IMR-90 (cell line): ENCODE results near the gene CHST2. TPM values are rescaled to one million over a fixed set of nuclear protein-coding genes. Genes with fewer than 3 reads are reported as not detected.

ENCODE experiments used
- ATAC-seq: fragments of 200-7000 bp; cut with Tn5 transposase; 2 replicates; pipeline ENCODE4 v1.9.1; 2020; ENCODE audit warnings: low read depth, mild to moderate bottlenecking, moderate library complexity
- BruUV-seq: library from RNA; stranded (reverse); fragments of 400-500 nt; replicated peaks from 2 replicates; lab custom pipeline; 2021; lab: Mats Ljungman, UMichigan
- CTCF ChIA-PET: fragments of 300-600 bp; formaldehyde crosslinking; extraction: SDS; loops from one replicate; lab custom pipeline; 2021; ENCODE audit warnings: antibody characterized with exemption; lab: Yijun Ruan, JAX
- POLR2A ChIA-PET: fragments of 300-600 bp; sonication (Branson Sonifier 250); formaldehyde crosslinking; loops from one replicate; lab custom pipeline; 2022; ENCODE audit warnings: antibody characterized with exemption; ENCODE audit not compliant: unreplicated experiment; lab: Charles Lee
- DNase-seq: peaks from one replicate; pipeline ENCODE4 v3.0.0; 2013
- H2AFZ ChIP-seq: replicated peaks from 2 replicates; pipeline ENCODE3; 2013; ENCODE audit warnings: low read length, mild to moderate bottlenecking; ENCODE audit not compliant: poor library complexity
- H2AK5ac ChIP-seq: 2 replicates; pipeline ENCODE4 v1.6.1; 2013; ENCODE audit warnings: low read depth, low read length, inconsistent platforms
- H2AK9ac ChIP-seq: replicated peaks from 2 replicates; pipeline ENCODE3; 2013; ENCODE audit warnings: mild to moderate bottlenecking, low read depth, low read length, moderate library complexity; ENCODE audit not compliant: poor library complexity
- H2BK120ac ChIP-seq: 2 replicates; pipeline ENCODE4 v1.6.1; 2013; ENCODE audit warnings: low read depth, low read length, inconsistent platforms
- H2BK15ac ChIP-seq: 3 replicates; pipeline ENCODE4 v1.6.1; 2013; ENCODE audit warnings: low read depth, low read length, inconsistent platforms
- H2BK20ac ChIP-seq: 2 replicates; pipeline ENCODE4 v1.6.1; 2013; ENCODE audit warnings: low read depth, mild to moderate bottlenecking, inconsistent platforms, low read length, moderate library complexity
- H2BK5ac ChIP-seq: 2 replicates; pipeline ENCODE4 v1.6.1; 2013; ENCODE audit warnings: mild to moderate bottlenecking, low read depth, low read length, inconsistent platforms; ENCODE audit not compliant: poor library complexity, severe bottlenecking
- H3K14ac ChIP-seq: replicated peaks from 2 replicates; pipeline ENCODE4 v1.6.1; 2013; ENCODE audit warnings: low read depth, low read length, inconsistent platforms
- H3K18ac ChIP-seq: 2 replicates; pipeline ENCODE4 v1.6.1; 2013; ENCODE audit warnings: low read depth, low read length, control low read depth
- H3K23ac ChIP-seq: 2 replicates; pipeline ENCODE4 v1.6.1; 2013; ENCODE audit warnings: low read depth, low read length, inconsistent platforms
- H3K27ac ChIP-seq: 2 replicates; pipeline ENCODE4 v1.5.1; 2013; ENCODE audit warnings: mild to moderate bottlenecking, control low read depth, low read length; ENCODE audit not compliant: insufficient read depth
- H3K27me3 ChIP-seq: 2 replicates; pipeline ENCODE4 v1.6.1; 2013; ENCODE audit warnings: low read length; ENCODE audit not compliant: control insufficient read depth, insufficient read depth
- H3K36me3 ChIP-seq: 2 replicates; pipeline ENCODE4 v1.6.1; 2013; ENCODE audit warnings: low read length, mixed read lengths; ENCODE audit not compliant: control insufficient read depth, insufficient read depth
- H3K4ac ChIP-seq: 2 replicates; pipeline ENCODE4 v1.6.1; 2013; ENCODE audit warnings: low read depth, low read length, inconsistent platforms
- H3K4me1 ChIP-seq: 2 replicates; pipeline ENCODE4 v1.6.1; 2013; ENCODE audit warnings: low read length, mixed read lengths; ENCODE audit not compliant: control insufficient read depth, insufficient read depth
- H3K4me2 ChIP-seq: 2 replicates; pipeline ENCODE4 v1.6.1; 2013; ENCODE audit warnings: low read depth, mild to moderate bottlenecking, control low read depth, low read length, moderate library complexity
- H3K4me3 ChIP-seq: 2 replicates; pipeline ENCODE4 v1.5.1; 2013; ENCODE audit warnings: low read depth, mild to moderate bottlenecking, control low read depth, low read length, moderate library complexity; ENCODE audit not compliant: insufficient read depth
- H3K56ac ChIP-seq: 2 replicates; pipeline ENCODE4 v1.6.1; 2013; ENCODE audit warnings: low read length, inconsistent platforms; ENCODE audit not compliant: insufficient read depth; ENCODE audit errors: extremely low read depth
- H3K79me1 ChIP-seq, 2 experiments: 2 replicates each; pipeline ENCODE4 v1.6.1; 2013; ENCODE audit warnings: low read length in 2 of 2, inconsistent platforms in 1 of 2, low read depth in 1 of 2
- H3K9ac ChIP-seq: 2 replicates; pipeline ENCODE4 v1.6.1; 2013; ENCODE audit warnings: low read depth, low read length, control low read depth
- H3K9me1 ChIP-seq: 2 replicates; pipeline ENCODE4 v1.6.1; 2013; ENCODE audit warnings: low read length, inconsistent platforms; ENCODE audit not compliant: insufficient read depth
- H3K9me3 ChIP-seq: 2 replicates; pipeline ENCODE4 v1.6.1; 2013; ENCODE audit warnings: low read length; ENCODE audit not compliant: control insufficient read depth, insufficient read depth
- H4K20me1 ChIP-seq: 2 replicates; pipeline ENCODE4 v1.6.1; 2013; ENCODE audit warnings: low read length, inconsistent platforms; ENCODE audit not compliant: insufficient read depth
- H4K5ac ChIP-seq: 2 replicates; pipeline ENCODE4 v1.6.1; 2013; ENCODE audit warnings: mild to moderate bottlenecking, low read depth, low read length, control low read depth
- H4K8ac ChIP-seq, 2 experiments: 2 replicates each; pipeline ENCODE4 v1.6.1; 2013; ENCODE audit warnings: low read depth in 2 of 2, low read length in 2 of 2, control low read depth in 1 of 2, inconsistent platforms in 1 of 2
- H4K91ac ChIP-seq: 2 replicates; pipeline ENCODE4 v1.6.1; 2013; ENCODE audit warnings: low read depth, low read length, inconsistent platforms; ENCODE audit not compliant: insufficient read depth
- CEBPB ChIP-seq: IDR thresholded peaks from 2 replicates; pipeline ENCODE4 v1.6.1; 2012; ENCODE audit warnings: low read depth, low read length, improper control_type of control experiment
- CHD1 ChIP-seq: IDR thresholded peaks from 2 replicates; pipeline ENCODE4 v1.6.1; 2012; ENCODE audit warnings: low read depth, low read length, improper control_type of control experiment
- FOS ChIP-seq: fragments of 150-350 bp; IDR thresholded peaks from 2 replicates; pipeline ENCODE4 v1.6.1; 2016; ENCODE audit warnings: low read depth, low read length
- MAFK ChIP-seq: IDR thresholded peaks from 2 replicates; pipeline ENCODE4 v1.6.1; 2012; ENCODE audit warnings: low read depth, low read length, improper control_type of control experiment
- MAZ ChIP-seq: IDR thresholded peaks from 2 replicates; pipeline ENCODE4 v1.6.1; 2012; ENCODE audit warnings: low read depth, mild to moderate bottlenecking, low read length, improper control_type of control experiment, moderate library complexity, borderline replicate concordance
- NFE2L2 ChIP-seq: fragments of 150-350 bp; IDR thresholded peaks from 2 replicates; pipeline ENCODE4 v1.6.1; 2016; ENCODE audit warnings: low read depth, mild to moderate bottlenecking, low read length
- POLR2A ChIP-seq: IDR thresholded peaks from 2 replicates; pipeline ENCODE4 v1.6.1; 2012; ENCODE audit warnings: mild to moderate bottlenecking, low read depth, low read length
- RAD21 ChIP-seq: IDR thresholded peaks from 2 replicates; pipeline ENCODE4 v1.6.1; 2012; ENCODE audit warnings: low read length, improper control_type of control experiment
- RCOR1 ChIP-seq: IDR thresholded peaks from 2 replicates; pipeline ENCODE4 v1.6.1; 2012; ENCODE audit warnings: mild to moderate bottlenecking, low read length, improper control_type of control experiment; ENCODE audit not compliant: insufficient replicate concordance
- RFX5 ChIP-seq: IDR thresholded peaks from 2 replicates; pipeline ENCODE4 v1.8.0; 2012; ENCODE audit warnings: low read depth, mild to moderate bottlenecking, low read length, moderate library complexity
- SMC3 ChIP-seq: fragments of 150-350 bp; IDR thresholded peaks from 2 replicates; pipeline ENCODE4 v1.6.1; 2016; ENCODE audit warnings: low read depth, mild to moderate bottlenecking, antibody characterized with exemption, low read length, moderate library complexity
- WGBS, 2 experiments: methylation state at CpG; one replicate each; pipeline versions ENCODE4 v1.1.5 to v1.1.7; 2013; ENCODE audit warnings: missing lambda C conversion rate in 2 of 2; ENCODE audit not compliant: insufficient read length in 1 of 2; ENCODE audit errors: extremely low coverage in 2 of 2; 5-methylcytosine and 5-hydroxymethylcytosine counted together
- dilution Hi-C: fragments of 300-500 bp; cut with HindIII; formaldehyde crosslinking; loops from one replicate; pipeline ENCODE4 v1.14.3; 2018; ENCODE audit warnings: low sequenced_read_pairs; ENCODE audit not compliant: unreplicated experiment
- in situ Hi-C: fragments of 300-500 bp; cut with MboI; formaldehyde crosslinking; loops from 3 replicates; pipeline ENCODE4 v1.14.3; 2019; ENCODE audit warnings: low sequenced_read_pairs, inconsistent platforms, mixed read lengths
- intact Hi-C: fragments of 100-400 bp; cut with micrococcal nuclease; formaldehyde crosslinking; loops from 2 replicates; pipeline ENCODE4 v1.10.0; 2022
- polyA plus RNA-seq, 3 experiments: library from polyadenylated mRNA; depleted of rRNA; stranded (reverse); fragments of >200 nt; gene quantifications; 2 replicates each; pipeline ENCODE4 v1.2.3, GENCODE V29; 2012; ENCODE audit warnings: low replicate concordance in 1 of 3
- total RNA-seq: library from RNA; depleted of rRNA; stranded (reverse); fragments of >200 nt; gene quantifications from 2 replicates; pipeline ENCODE4 v1.2.3, GENCODE V29; 2012
- TF ChIP-seq, protein P1 (sequence below): conservative IDR thresholded peaks from 2 replicates; pipeline ENCODE4 v1.5.1; 2012; ENCODE audit warnings: mild to moderate bottlenecking, low read depth, low read length, improper control_type of control experiment
- TF ChIP-seq, protein P2 (sequence below): fragments of 150-350 bp; IDR thresholded peaks from 2 replicates; pipeline ENCODE4 v1.6.1; 2016; ENCODE audit warnings: low read depth, mild to moderate bottlenecking, low read length, moderate library complexity, borderline replicate concordance
- TF ChIP-seq, protein P3 (sequence below): fragments of 150-350 bp; IDR thresholded peaks from 2 replicates; pipeline ENCODE4 v1.6.1; 2017; ENCODE audit warnings: mild to moderate bottlenecking, antibody characterized with exemption, low read length, low read depth

Gene CHST2
- total and polyA plus RNA-seq, 2 of the 4 experiments (the other 2 are of a cell fraction), result 0.90 to 1.4 TPM

DNA sequence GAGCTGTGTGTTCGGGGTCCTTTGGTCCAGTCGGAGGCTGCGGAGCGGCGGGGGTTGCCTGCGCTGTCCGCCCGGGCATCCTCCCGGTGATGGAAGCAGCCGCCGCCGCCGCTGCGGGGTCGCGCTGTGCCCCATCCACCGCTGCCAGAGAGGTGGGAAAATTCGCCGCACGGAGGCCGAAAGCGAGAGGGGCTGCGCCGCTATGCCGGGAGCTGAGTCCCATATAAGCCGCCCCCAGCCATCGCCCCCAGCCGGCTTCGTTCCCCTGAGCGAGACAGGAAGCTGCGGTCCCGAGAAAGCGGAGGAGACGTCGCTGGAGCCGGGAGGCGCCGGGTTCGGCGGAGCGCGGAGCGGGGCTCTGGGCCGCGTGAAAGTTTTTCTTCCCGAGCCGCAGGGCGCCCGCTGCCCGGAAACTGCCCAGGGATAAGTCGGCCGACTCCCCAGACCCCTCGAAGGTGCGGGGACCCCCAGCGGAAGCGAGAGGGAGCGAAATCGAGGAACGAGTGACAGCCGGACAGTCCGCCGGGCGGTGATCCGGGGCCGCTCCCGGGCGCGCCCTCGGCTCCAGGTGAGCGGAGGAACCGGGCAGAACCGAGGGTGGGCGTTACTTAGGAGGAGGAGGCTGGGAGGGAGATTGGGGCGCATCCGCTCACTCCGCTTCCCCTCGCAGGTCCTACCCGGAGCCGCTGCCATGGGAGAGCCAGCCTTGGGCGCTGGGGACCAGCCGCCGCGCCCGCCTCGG lies 574 bp downstream of the CHST2 start:
- peaks cover 5% of the 10 kb centered on the region for H3K4me1 ChIP-seq
- H3K18ac ChIP-seq, result no peak overlapping the region
- H3K4me3 ChIP-seq, result peak overlapping the region; percentile 94
- peaks cover 7% of the 10 kb centered on the region; the same call in 1 of the 2 replicates for H3K27me3 ChIP-seq
- H3K14ac ChIP-seq, result no peak overlapping the region
- dilution Hi-C loops (no loop called here), in situ Hi-C loops (loop anchor here (10.0 kb wide), 1 partner anchor 185 kb away; no protein-coding TSS in a partner anchor), intact Hi-C loops (loop anchor here (1.0 to 2.0 kb wide), 3 partner anchors 524 to 643 kb away; no protein-coding TSS in a partner anchor)
- H4K5ac ChIP-seq, result no peak overlapping the region
- 1% methylated on average over 56 of the region's 85 CpGs; no CpG with 5 or more reads in 1 of the 2 experiments for WGBS, 2 experiments
- no peak overlapping the region for H2BK5ac ChIP-seq
- ATAC-seq (peak; percentile 41), DNase-seq (no peak)
- H4K20me1 ChIP-seq, result no peaks in the 10 kb centered on the region
- H2AFZ ChIP-seq, result peak overlapping the region; percentile 89
- no peak overlapping the region for H3K56ac ChIP-seq
- no peak overlapping the region for H2BK20ac ChIP-seq
- no peak overlapping the region for H4K8ac ChIP-seq
- H4K91ac ChIP-seq, result no peak overlapping the region
- H2BK15ac ChIP-seq, result no peak overlapping the region
- no peaks in the 10 kb centered on the region for H3K36me3 ChIP-seq
- CTCF ChIA-PET, result interaction anchor here (0.5 to 1.7 kb wide), 6 partner anchors 11 to 524 kb away, joined by 3 to 9 read pairs (median 3); no protein-coding TSS in a partner anchor
- H3K23ac ChIP-seq, result no peak overlapping the region
- H2AK5ac ChIP-seq, result no peak overlapping the region
- H3K9me3 ChIP-seq, result no peaks in the 10 kb centered on the region
- no peaks in the 10 kb centered on the region; the same call in 1 of the 2 replicates for H3K9me1 ChIP-seq
- no peak overlapping the region for H2AK9ac ChIP-seq
- H3K4me2 ChIP-seq, result peak overlapping the region; percentile 89
- H2BK120ac ChIP-seq, result no peak overlapping the region
- POLR2A ChIA-PET, result no interaction called here
- H3K79me1 ChIP-seq, result no peaks in the 10 kb centered on the region
- H3K27ac ChIP-seq, result no peak overlapping the region; the same call in 1 of the 2 replicates
- H3K9ac ChIP-seq, result peak overlapping the region; percentile 39
- no TSS peak for BruUV-seq
- no peak overlapping the region for H3K4ac ChIP-seq
- TF ChIP-seq CEBPB (no peak), RCOR1 (no peak), RAD21 (no peak), MAZ (no peak), FOS (no peak), SMC3 (no peak), POLR2A (no peak), MAFK (no peak), NFE2L2 (no peak), RFX5 (no peak), CHD1 (no peak)
- TF ChIP-seq, protein P1, sequence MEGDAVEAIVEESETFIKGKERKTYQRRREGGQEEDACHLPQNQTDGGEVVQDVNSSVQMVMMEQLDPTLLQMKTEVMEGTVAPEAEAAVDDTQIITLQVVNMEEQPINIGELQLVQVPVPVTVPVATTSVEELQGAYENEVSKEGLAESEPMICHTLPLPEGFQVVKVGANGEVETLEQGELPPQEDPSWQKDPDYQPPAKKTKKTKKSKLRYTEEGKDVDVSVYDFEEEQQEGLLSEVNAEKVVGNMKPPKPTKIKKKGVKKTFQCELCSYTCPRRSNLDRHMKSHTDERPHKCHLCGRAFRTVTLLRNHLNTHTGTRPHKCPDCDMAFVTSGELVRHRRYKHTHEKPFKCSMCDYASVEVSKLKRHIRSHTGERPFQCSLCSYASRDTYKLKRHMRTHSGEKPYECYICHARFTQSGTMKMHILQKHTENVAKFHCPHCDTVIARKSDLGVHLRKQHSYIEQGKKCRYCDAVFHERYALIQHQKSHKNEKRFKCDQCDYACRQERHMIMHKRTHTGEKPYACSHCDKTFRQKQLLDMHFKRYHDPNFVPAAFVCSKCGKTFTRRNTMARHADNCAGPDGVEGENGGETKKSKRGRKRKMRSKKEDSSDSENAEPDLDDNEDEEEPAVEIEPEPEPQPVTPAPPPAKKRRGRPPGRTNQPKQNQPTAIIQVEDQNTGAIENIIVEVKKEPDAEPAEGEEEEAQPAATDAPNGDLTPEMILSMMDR, result no peak
- TF ChIP-seq, protein P2, sequence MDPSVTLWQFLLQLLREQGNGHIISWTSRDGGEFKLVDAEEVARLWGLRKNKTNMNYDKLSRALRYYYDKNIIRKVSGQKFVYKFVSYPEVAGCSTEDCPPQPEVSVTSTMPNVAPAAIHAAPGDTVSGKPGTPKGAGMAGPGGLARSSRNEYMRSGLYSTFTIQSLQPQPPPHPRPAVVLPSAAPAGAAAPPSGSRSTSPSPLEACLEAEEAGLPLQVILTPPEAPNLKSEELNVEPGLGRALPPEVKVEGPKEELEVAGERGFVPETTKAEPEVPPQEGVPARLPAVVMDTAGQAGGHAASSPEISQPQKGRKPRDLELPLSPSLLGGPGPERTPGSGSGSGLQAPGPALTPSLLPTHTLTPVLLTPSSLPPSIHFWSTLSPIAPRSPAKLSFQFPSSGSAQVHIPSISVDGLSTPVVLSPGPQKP, result no peak
- TF ChIP-seq, protein P3, sequence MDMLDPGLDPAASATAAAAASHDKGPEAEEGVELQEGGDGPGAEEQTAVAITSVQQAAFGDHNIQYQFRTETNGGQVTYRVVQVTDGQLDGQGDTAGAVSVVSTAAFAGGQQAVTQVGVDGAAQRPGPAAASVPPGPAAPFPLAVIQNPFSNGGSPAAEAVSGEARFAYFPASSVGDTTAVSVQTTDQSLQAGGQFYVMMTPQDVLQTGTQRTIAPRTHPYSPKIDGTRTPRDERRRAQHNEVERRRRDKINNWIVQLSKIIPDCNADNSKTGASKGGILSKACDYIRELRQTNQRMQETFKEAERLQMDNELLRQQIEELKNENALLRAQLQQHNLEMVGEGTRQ, result no peak
